COLO829 (cell line): ENCODE results near the gene POP4.
"Not testable (repeated sequence)": the region's sequence is repeated elsewhere in the genome, so short reads cannot be mapped to it uniquely, and the experiment has no call there.

Source experiments
- DNase-seq: peaks from one replicate; pipeline ENCODE4 v3.0.0; 2012; ENCODE audit warnings: low spot score

Gene POP4

DNA sequence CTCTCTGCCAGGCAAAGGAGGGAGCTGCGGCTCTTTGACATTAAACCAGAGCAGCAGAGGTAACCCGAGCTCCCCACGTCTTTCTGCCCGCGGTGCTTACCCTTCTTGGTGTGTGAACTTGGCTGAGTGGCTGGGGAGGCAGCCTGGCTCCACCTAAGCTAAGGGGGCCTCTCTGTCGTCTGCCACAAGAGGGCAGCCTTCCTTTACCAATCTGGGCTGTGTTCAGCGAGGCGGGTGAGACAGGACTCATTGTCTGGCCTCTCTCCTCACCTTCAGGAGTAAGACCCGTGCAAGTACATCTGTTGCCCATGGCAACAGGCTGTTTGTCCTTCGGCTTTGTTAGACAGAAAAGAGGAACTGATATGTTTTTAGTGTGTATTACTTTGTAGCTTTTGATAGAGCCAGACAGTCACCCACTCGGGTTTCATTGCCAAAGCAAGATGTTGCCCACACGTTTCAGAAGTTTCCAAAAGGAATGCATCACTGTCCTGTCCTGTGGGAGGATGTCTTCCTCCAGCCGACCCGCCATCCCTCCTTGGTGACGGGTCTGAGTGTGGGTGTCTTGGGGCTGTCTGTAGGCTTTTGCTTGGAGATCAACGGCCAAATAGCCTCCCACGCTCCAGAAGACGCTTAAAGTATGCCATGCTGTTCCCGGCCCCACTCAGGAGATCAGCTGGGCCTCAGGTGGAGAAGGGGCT, 4.6 kb downstream of the POP4 start:
- DNase-seq = peak; percentile 74

DNA sequence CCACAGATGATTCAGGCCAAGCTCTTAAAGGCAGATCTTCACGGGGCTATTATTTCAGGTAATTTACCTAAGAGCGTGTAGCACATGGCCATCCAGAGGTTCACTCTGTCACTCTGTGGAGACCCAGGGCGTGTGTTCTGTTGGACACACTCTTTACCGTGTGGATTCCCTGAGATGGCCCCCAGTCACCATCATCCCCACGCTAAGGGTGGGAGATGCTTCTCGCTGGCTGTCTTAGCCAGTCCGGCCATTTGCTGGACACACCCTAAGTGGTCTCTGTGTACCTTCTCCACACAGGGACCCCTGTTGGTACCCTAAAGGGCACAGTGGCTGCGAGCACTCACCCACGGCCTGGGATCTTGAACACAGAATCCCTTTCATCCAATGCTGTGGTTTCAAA, 6.0 kb downstream of the POP4 start:
- DNase-seq = no peak

DNA sequence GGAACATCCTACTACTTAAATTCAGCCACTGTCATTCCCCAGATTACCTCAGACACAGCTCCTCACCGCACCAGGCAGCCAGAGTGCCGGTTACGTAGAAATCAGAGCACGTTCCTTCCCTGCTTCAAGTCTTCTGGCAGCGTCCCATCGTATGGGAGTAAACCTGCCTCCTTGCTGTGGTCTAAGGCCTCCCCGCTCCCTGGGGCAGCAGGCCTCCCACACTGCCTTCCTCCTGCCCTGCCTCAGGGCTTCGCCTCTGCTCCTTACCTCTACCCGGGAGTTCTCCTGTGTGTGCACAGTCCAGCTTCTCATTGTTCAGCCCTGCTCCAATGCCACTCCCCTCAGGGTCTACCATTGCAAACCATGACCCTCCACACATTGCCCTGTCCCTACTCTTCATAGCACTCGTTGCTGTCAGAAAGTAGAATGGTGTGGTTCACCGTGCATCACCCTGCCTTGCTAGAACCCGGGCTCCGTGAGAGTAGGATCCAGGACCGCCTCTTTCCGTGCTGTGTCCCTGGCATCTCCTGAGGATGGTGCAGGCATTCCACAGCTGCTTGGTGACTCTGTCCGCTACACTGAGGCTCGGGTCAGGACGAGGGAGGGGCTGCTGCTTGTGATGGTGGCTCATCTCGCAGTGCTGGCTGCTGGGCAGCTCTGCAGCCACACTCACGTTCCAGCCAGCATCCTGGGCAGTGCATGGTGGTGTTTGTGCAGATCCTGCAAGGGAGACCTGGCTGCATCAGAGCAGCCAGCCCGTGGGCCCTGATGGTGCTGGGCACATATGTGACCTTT, 6.9 kb downstream of the POP4 start:
- DNase-seq = no peak

DNA sequence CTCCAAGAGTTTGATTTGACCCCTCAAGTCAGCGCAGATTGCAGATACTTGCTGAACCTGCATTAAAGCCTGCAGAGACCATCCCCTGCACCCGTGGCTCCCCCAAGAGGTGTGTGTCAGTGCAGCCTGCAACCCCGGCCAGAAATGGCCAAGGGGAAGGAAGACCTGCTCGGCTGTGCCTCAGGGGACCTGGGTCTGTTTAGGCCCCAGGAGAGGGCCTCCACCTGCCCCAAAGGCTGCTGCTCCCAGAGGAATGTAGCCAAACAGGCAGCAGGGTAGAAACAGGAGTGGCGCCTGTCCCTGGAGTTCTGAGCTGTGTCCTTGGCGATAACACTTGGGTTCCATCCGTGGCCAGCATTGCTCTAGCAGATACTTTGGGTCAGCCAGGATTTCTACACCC, 8.0 kb downstream of the POP4 start:
- DNase-seq = no peak

DNA sequence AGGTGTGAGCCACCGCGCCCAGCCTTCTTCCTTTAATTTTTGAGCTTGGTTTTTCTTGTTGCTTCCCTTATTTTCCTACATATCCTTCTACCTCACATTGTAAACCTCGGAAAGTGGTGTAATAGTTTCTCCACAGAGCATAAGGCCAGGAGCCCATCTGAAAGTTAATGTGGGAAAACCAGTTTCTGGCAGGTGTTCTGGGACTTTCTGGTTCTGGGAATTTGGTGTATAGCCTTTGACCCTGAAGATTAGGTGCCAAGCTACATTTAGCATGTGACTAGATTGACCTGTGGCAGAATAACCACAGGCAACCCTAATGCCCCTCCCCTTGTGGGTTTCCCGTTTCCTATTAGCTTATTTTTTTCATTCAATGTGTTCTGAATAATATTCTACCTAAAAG, 8.7 kb downstream of the POP4 start:
- no peak for DNase-seq

DNA sequence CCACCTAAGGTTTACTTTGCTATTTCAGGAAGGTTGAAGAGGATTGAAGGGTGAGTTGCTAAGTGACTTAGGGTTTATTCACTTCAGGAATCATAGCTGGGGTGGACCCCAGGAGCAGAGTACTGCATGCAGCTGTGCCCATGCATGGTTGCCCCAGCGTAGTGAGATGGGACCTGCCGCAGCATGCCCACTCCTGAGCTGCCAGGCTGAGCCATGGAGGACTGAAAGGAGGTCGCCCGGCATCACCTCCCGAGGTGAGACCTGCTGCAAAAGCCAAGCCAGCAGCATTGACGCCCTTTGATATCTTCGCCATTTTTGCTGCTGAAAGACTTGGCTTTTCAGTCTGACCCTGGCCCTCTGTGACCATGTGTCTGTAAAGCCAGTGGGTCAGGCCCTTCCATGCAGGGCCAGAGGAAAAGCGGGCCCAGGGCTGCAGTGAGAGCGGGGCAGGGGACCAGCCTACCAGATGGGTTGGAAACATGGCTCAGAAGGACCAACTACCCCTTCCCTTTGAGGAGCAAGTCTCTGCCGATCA, 9.9 kb downstream of the POP4 start:
- DNase-seq = no peak

DNA sequence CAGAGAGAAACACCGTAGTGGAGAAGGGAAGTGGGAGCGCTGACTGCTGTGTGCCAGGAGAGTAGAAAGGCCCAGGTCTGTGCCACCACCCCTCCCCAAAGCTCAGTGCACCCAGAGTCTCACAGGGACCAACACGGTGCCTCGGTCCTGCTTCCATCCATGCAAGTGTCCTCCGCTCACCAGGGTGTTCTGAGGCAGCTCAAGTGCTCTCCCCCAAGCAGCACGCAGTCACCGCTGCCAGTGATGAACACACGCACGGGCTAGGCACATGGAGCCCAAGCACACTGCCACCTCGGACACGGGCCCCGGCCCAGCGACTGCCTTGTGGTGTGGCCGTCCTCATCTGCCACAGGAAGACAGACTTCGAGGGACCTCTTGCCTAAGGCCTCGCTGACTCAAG, 10.5 kb downstream of the POP4 start:
- DNase-seq = no peak

DNA sequence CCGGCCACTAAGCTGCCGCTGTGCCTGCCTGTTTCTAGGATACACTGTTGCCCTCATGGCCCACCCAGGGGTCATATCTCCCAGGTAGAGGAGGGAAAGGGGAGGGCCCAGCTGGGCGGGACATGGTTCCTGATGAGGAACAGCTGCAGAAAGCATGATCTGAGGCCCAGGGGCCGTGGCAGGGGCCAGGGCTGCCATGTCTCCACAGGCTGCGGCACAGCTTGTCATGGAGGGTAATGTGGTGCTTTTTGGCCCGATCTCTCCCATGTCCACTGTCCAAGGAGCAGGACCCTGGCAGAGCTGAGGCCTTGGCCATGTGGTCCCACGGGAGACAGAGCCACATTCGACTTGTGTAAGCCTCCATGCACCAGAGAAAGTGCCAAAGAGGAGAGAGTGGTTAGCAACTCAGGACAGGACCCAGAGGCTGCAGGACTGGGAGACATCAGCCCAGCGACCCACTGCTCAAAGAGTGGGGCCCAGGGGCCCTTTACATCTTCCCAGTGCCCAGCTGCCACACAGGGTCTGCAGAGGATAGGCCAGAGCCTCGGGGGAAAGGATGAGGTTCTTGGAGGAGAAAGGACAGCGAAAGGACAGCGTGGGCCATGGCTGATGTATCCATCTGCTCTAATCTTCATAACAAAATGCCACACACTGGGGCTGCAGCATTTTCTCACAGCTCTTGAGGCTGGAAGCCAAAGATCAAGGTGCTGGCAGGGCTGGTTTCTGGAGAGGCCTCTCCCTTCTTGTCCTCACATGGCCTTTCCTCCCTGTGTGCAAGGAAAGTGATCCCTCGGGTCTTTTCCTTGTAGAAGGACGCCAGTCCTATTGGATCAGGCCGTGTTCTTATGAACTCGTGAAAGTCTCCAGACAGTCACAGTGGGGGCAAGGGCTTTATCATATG, 11.5 kb downstream of the POP4 start:
- DNase-seq = no peak

DNA sequence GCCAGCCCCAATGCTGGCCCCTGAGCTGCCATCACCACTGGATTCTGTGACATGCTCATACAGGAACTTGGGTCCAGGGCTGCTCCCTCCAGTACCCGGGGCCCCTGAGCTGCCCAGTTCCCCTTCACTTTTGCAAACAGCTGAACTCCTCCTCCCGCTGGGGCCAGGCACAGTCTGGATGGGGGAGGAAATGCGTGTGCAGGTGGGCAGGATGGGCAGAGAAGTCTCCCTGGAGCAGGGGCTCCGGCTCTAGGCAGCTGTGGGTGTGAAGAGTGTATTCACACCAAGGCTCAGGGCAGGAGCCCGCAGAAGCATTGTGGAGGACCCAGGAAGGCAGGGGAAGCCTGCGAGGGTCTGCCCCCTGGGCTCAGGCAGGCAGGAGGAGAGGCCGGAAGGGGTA, 12.4 kb downstream of the POP4 start:
- no peak for DNase-seq

DNA sequence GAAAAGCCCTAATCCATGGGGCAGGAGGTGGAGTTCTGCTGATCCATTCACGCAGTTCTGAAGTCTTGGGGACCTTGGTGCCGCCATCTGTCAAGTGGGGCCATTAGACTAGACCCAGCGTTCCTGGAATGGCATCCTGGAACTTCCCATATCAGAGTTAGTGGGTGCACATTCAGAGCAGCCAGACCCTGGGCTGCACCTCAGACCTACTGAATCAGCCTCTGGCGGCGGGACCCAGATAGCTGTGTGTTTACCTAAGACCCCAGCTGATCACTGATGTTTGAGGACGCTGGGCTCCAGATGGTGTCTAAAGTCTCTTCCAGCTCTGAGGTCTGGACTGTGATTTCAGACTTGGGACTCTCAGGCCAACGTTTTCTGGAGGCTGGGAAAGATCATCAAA, 12.8 kb downstream of the POP4 start:
- DNase-seq = no peak

DNA sequence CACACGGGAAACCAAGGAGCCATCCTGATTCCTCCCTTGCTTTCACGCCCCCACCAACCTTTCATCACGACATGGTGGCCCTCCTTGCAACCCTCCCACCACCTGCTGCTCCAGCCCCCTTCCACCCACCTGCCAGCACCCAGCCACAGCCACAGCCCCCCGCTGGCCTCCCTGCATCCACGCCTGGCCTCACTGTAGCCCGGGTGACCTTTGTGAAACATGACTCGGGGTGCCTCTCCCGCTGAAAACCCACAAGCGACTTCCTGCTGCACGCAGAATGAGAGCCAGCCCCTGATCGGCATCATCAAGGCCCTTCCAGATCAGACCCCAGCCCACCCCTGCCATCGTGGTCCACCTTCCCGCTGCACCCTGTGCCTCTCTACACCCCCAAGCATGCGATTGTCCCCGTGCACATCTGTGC, 14.9 kb downstream of the POP4 start:
- no peak for DNase-seq

DNA sequence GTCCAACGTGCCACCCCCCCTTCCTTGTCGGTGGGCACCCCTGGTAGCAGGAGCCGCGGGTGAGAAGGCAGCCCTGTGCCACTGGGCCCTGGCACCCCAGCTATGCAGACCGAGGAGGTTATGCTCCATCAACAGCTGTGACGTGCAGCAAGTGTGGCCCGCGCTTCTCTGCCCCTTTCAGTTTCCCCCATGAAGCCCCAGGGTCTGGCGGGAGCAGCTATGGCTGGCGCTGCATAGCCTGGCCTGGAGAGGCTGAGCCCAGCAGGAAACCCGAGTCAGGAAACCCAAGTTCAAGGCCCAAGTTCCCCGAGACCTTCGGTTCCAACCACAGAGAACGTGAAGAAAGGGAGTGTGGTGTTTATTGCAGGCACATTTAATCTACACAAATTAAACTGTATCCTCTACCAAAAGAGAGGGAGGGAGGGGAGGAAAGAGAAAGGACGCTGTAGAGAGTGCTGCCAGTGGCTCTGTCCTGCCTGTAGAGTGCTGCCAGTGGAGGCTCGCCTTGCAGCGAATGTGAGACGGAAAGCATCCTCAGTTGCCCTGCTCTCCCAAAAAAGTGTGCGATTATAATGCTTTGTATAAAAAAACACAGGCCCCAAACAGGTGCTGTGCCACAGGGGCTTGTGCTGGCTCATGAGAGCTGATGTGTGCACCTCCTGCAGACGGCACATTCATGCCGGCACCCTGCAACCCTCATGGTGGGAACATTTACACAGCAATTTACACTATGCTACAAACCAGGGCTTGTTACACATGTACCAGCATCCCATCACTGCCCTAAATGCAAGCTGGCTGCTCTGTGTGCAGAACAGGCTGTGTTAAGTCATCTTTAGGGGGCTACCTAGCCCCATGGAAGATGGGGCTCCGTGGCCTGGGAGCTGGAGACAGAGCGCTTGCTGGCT, 16.3 kb downstream of the POP4 start:
- no peak for DNase-seq

DNA sequence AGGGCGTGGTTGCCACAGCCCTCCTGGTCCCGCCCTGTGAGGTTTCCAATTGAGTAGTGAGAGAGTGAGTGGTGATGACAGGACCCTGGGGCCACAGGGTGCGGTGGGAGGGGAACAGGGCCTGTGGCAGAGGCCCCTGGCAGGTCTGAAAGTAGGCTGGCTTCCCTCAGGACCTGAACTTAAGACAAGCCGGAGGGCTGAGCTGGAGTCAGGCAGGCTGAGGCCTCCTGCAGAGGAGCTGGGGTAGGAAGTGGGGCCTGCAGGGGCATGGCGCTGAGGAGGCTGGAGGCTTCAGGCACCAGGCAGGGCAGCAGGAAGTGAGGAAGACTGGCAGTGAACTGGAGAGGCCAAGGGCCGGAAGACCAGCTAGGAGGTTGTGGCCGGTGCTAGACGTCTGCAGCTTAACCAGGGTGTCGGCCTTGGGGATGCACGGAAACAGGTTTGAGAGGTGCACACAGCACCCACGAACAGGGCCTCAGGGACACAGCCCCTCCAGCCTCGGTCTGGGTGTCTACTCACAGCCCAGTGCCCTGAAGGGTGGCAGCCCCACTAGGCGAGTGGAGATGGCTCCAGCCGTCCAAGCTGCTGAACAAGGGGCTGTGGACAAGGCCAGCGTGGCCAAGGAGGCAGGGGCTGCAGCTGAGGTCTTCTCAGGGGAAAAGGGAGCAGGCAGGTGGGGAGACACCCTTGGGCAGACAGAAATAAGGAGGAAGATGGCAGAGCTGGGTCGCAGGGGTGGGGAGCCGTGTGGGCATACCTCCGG, 17.8 kb downstream of the POP4 start:
- DNase-seq = no peak

DNA sequence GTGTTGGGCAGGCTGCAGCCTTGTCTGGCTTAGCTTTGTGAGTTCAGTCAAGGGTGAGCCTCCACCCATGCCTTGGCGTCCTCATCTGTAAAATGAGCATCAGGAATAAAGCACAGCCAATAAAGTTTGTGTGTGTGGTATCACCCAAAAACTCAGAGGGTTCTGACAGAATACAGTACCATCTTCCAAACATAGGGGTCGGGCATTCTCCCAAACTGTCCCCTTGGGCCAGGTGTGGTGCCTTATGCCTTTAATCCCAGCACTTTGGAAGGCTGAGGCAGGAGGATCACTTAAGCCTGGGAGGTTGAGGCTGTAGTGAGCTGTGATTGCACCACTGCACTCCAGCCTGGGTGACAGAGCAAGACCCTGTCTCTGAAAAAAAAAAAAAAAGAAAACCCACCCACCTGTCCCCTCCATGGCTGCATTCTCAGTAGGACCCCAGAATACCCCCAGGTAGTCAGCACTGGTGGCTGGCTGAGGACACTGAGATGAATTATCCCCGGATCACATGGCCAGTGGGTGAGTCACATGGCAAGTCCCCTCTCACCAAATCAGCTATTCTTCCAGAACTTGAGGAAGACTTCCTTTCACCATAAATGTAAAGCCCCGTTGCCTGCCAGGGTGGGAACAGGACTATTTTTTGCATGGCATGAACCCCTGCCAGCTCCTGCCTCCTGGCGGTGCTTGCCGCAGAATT, 18.6 kb downstream of the POP4 start:
- DNase-seq = no peak

DNA sequence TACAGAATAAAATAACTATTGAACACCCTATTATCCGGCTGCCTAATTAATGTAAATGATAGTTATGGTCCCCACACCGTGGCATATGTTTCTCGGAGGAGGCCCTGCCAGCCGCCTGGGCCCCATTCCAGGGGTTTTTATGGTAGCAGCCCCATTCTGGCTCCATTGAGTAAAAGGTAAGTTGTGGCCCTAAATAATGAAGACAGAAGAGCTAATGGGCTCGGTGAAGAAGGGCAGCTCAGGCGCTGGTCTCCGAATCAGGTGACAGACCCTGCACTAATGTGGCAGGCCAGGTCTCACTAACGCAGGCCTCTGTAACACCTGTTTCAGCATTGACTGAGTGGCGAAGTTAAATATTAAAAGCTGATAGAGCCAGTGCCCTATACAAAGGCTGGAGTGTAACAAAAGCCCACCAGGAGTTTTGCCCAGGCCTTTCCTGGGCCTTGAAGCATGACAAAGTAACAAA, 19.1 kb downstream of the POP4 start:
- no peak for DNase-seq

DNA sequence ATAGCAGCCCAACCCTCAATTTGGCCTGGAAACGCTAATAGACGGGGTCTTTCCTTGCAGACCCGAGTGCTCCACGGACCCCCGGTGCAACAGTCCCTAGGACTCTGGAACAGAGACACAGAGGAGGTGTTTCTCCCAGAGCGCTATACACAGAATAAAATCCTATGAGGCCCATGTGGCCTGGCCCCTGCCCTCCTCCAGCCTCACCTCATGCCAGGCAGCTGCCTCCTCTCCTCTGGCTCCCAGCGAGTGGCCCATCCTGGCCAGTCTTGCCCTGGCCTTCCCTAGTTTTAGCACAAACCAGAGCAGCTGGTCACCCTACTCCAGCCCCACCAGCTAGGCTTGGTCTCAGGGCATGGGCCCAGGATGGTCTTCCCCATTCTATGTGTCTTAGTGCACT, 20.3 kb downstream of the POP4 start:
- DNase-seq = no peak

DNA sequence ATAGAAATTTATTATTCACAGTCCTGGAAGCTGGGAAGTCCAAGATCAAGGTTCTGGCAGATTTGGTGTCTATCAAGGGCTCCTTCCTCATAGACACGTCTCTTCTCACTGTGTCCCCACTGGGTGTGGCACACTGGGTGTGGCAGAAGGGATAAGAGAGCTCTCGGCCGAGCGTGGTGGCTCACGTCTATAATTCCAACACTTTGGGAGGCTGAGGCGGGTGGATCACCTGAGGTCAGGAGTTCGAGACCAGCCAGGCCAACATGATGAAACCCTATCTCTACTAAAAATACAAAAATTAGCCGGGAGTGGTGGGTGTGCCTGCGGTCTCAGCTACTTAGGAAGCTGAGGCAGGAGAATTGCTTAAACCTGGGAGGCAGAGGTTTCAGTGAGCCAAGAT, 20.7 kb downstream of the POP4 start:
- DNase-seq = not testable (repeated sequence)

DNA sequence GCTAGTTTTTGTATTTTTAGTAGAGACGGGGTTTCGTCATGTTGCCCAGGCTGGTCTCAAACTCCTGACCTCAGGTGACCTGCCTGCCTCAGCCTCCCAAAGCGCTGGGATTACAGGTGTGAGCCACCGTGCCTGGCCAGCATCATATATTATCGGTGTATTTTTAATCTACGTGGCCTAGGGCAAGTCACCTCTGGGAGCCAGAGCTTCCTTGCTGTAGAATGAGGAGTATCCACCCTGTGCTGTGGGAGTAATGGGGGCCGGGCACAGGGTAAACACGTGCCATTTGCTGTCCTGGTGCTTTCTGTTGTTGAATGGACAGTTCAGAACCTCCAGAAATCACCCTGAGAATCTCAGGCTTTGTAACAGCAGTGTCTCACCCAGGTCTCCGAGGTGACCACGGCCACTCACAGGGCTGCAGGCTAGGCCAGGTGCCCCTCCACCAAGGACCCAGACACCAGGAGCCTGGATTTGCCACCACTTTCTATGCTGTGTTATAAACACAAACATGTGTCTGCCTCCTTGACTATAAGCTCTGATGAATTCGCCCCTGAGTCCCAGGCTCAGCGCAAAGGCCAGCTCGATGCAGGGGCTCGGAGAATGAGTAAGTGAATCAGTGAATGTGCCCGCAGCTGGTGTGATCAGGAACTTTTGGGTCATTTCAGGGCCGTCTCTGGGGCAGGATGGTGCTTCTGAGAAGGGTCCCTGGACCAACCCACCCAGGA, 22.7 kb downstream of the POP4 start:
- no peak for DNase-seq

DNA sequence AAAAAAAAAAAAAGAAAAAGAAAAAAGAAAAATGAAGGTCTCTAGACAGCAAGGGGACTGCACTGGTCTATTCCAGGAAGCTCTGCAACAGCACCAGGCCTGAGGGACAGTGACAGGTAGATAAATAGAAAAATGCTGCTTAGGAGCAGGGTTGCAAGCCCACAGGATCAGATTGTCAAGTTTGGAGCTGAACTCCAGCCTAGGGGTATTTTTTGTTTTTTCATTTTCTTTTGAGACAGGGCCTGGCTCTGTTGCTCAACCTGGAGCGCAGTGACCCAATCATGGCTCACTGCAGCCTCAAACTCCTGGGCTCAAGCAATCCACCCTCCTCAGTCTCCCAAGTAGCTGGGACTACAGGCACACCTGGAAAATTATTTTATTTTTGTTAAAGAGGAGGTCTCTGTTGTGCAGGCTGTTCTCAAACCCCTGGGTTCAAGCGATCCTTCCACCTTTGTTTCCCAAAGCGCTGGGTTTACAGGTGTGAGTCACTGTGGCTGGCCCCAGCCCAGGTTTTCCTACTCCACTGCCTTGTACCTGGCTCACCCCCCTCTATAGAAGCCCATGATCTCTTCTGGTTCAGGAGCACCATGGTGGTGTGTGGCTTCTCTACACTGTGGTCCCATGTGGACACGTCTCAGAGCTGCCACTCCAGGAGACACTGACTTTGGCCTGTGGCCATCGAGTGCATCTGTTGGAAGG, 23.9 kb downstream of the POP4 start:
- DNase-seq = no peak
